HTERT RPE-1 (cell line): Measurements from ENCODE around the gene RERE.

Experiments
- in situ Hi-C: fragments of 300-500 bp; cut with MboI; formaldehyde crosslinking; loops from 4 replicates; pipeline ENCODE4 v1.14.3; 2020; ENCODE audit warnings: low sequenced_read_pairs

RERE gene

DNA sequence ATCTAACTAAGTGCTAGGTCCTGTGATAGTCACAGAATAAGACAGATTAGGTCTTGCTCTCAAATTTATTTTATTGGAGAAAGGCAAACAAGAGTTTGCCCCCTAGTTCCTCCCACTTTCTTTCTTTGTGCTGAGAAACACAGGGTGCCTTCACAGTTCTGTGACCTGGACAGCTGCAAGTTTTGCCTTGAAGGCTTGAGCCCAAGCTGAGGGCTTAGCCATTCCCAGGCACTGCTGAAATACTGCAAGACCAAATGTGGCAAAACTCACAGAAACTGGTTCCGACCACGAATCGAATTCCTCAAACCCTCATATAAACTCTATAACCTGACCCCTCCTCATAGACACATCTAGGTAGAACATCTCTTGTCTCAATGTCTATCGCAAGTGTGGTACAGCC is 227.9 kb downstream of the RERE start:
- in situ Hi-C loops = no loop called here

DNA sequence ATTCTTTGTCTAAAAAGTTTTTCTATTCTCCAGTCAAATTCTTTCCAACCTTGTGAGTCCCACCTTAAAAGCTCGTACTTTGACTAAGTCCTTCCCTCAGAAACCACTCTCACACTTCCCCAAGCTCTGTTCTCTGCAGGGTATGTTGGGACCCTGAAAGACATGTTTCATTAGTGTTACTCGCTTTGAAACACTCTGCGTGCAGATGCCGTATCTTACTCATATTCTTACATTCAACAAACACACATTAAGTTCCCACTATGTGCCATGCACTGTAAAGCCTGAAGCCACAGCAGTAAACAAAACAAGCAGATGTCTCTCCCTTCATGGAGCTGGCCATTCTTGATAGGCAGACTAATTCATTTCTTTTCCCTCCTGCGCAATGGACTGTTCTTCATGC is 229.7 kb downstream of the RERE start:
- in situ Hi-C loops = no loop called here

GRCh38 chr1:8586438-8586837 is 231.0 kb downstream of the RERE start:
- in situ Hi-C loops = no loop called here

GRCh38 chr1:8584316-8584715 is 233.1 kb downstream of the RERE start:
- in situ Hi-C loops = no loop called here

- in situ Hi-C loops = no loop called here
These were observed 234.4 kb downstream of the RERE start for GRCh38 chr1:8583031-8583430.

DNA sequence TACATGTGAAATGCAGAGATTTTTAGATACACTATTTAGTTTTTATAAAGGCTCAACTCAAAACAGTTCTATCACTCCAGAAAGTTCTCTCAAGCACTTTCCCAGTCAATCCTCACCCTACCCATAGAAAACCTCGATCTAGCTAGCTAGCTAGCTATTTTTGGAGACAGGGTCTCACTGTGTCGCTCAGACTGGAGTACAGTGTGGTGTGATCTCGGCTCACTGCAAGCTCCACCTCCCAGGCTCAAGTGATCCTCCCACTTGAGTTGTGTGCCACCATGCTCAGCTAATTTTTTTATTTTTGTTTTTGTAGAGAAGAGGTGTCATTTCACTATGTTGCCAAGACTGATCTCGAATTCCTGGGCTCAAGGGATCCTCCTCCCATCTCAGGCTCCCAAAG is 236.9 kb downstream of the RERE start:
- in situ Hi-C loops = no loop called here

GRCh38 chr1:8578936-8579335 is 238.5 kb downstream of the RERE start:
- in situ Hi-C loops = no loop called here

GRCh38 chr1:8578132-8578877 is 239.1 kb downstream of the RERE start:
- in situ Hi-C loops = no loop called here

DNA sequence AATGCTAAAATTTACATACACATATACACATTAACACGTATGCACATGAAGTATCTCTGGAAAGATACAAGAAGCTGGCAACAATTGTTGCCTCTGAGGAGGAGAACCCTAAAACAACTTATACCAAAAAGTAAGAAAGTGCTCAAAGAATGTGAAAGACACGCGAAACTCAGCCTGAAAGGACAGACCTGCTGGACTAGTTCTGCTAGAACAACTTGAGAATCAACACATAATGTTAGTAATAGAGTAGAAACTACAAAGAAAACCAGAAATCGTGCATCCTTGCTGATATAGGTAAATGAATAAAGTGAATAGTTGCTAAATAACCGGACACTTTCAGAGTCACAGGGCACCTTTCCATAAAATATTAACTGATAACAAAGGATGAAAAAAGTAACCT is 242.5 kb downstream of the RERE start:
- in situ Hi-C loops = no loop called here

- in situ Hi-C loops = no loop called here
These were observed 245.3 kb downstream of the RERE start for GRCh38 chr1:8572106-8572505.

DNA sequence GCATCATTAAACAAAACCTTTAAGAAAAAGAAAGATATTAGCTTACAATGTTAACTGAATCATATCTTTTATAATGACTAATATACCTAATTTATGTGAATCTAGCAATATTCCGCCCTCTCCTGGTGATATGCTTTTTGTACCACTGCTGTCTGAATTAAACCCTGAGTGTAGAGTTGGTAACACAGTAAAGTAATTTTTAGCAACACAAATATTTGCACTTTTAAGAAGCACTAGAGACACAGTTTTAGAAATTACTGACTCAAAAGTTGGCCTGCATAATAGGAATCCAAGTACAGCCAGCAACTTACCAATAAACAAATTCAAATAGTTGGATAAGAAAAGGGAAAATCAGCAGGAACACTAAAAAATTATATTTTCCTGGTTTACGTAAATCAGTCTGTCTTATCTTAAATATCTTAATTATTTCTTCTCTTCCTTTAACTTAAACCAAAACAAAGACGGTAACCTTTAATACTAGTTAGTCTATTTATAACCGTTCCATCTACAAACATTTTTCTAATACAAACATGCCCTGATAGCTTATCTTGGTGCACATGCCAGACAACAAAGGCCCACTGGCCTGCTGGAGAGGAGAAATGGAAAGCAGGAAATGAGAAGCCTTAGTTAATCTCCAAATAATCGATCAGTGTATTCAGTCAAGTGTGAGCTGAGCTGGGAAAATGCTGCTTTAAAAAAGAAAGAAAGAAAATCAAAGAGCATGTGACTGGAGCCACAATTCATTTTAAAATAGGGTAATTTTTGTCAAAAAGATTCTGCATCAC is 246.0 kb downstream of the RERE start:
- in situ Hi-C loops = no loop called here

GRCh38 chr1:8570465-8570864 is 247.0 kb downstream of the RERE start:
- in situ Hi-C loops = no loop called here

DNA sequence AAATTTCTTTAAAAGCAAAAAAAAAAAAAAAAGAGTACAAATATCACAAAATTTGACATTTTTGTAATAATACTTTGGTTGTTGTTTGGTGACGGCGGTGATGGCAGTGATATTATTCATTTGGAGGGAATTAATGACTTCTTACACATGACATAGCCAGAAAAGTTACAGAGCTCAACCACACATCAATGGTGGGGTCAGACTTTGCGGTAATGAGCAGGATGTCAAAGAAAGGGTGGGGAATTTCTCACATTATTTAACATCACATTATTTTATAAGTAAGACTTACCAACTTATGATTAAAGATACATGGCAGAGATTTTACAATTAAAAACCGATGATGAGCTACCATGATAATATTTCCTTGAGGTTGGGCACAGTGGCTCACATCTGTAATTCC is 248.2 kb downstream of the RERE start:
- in situ Hi-C loops = no loop called here

DNA sequence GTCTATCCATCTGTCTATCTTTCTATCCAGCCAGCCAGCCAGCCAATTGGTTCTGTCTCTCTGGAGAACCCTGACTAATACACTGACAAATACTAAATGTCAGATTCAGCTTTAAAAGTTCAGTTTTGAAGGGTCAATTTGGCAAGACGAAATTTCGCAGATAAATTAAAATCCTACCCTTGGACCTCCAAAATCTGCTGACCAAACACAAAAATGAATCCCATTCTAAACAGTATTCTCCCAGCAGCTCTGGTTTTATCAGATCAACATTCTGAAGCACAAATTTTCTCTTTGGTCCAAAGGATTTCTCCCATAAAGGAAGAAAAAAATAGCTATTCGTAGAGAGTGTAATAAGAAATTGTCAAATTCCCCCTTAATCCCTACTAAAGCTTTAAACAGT is 248.6 kb downstream of the RERE start:
- in situ Hi-C loops = no loop called here

DNA sequence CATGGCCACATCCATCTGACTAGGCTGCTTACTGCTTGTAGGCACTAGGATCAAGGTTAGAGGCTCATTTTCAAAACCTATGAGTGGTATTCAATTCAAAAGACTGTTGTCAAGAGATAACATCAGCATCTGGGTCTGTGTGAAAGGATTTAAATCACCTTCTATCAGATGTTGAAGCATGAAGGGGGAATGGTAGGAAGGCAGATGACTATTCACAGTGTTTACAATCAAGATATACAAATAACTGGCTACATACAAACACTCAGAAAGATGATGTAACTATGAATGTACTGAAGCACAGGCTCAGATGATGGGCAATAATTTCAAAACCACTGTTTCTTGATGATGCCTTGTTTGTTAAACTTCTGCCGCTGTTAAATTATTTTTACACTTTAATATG is 250.3 kb downstream of the RERE start:
- in situ Hi-C loops = no loop called here

GRCh38 chr1:8565802-8566201 is 251.6 kb downstream of the RERE start:
- in situ Hi-C loops = no loop called here

GRCh38 chr1:8563944-8564537 is 253.4 kb downstream of the RERE start:
- in situ Hi-C loops = no loop called here

GRCh38 chr1:8562881-8563865 is 254.3 kb downstream of the RERE start:
- in situ Hi-C loops = no loop called here

DNA sequence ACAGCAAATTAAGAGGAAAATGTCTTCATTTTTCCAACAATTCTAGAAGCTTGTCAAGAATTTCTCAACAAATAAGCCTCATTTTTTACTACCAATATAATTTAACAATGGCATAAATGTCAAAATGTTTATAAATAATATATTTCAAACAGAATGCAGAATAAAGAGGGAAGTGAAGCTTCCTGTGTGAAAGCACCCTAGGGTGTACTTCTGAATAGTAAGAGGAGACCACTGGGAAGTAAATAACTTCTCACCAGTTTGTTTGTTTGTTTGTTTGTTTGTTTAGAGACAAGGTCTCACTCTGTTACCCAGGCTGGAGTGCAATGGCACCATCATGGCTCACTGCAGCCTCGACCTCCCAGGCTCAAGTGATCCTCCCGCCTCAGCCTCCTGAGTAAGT is 255.2 kb downstream of the RERE start:
- in situ Hi-C loops = no loop called here

- in situ Hi-C loops = no loop called here
These were observed 256.6 kb downstream of the RERE start for GRCh38 chr1:8560611-8561544.
